GM13977 (cell line): ENCODE results near the gene ATP2C2.

ENCODE experiments used
- DNase-seq: peaks from one replicate; pipeline ENCODE4 v3.0.0; 2012; ENCODE audit warnings: low spot score
- CTCF ChIP-seq: IDR thresholded peaks from 2 replicates; pipeline ENCODE4 v1.5.1; 2012; ENCODE audit warnings: mild to moderate bottlenecking, control low read depth; ENCODE audit not compliant: insufficient read depth; ENCODE audit errors: extremely low read depth, missing control alignments
- in situ Hi-C: fragments of 300-500 bp; cut with MboI; formaldehyde crosslinking; loops from one replicate; pipeline ENCODE4 v1.12.0; 2022; ENCODE audit warnings: low sequenced_read_pairs, low pct_unique_long_range_greater_than_20kb, mixed read lengths, inconsistent platforms; ENCODE audit not compliant: unreplicated experiment

Gene ATP2C2

GRCh38 chr16:84476401-84476800, 108.1 kb downstream of the ATP2C2 start:
- in situ Hi-C loops, result loop anchor here (25.0 kb wide), 1 partner anchor 189 kb away; the partner anchor contains the start of gene WFDC1
- no peak for DNase-seq
- TF ChIP-seq CTCF, result no peak

DNA sequence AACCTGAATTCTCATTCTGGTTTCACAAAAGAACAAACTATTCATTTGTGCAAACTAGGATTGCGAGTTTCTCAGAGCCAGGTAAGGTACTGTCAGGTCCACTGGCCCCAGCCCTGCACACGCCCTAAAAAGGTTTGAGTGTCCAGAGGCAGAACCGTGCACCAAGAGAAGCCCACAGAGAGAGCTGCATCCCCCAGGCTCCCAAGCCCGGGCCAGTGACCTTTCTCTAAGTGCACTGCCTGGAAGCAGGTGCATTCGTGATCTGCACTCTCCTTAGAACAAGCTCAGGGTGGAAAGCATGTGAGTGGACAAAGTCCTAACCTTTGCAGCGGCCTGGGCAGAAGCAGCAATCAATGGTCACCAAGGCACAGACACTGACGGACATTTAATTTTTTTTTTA, 109.3 kb downstream of the ATP2C2 start:
- in situ Hi-C loops, result loop anchor here (25.0 kb wide), 1 partner anchor 190 kb away; the partner anchor contains the start of gene WFDC1
- TF ChIP-seq CTCF, result no peak
- DNase-seq, result no peak

DNA sequence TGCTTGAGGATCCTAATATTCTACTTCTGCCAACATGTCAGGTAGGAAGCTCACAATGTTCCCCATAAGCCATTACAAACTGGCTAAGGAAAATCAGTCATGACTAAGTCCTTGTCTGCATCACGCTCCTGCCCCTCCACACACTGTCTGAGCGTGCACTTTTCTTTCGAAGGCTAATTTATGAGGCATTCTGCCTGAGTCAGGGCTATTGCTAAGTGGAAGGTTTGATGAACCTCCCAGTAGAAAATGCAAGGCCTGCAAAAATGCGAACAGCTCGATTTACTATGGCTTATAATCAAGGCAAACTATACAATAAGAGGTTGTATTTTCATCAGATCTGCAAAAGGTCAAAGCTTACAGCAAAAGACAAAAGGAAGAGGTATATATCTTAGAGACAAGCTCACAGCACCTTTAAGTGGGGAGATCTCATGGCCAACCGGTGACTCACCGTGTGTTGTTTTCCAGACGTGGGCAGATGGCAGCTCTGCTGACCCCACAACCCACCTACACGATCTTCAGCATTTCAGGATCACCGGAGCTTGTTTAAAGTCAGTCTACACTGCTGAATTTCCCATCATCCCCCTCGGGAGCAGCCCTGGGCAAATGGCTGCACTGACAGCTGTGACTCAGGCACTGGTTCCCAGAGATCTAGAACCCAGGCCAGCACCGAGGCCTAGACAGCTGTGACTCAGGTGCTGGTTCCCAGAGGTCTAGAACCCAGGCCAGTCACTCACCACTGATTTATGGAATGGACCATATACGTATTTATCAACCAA, 110.0 kb downstream of the ATP2C2 start:
- no peak for DNase-seq
- no peak for TF ChIP-seq CTCF
- in situ Hi-C loops, result loop anchor here (25.0 kb wide), 1 partner anchor 191 kb away; the partner anchor contains the start of gene WFDC1

- TF ChIP-seq CTCF, result no peak
- DNase-seq, result no peak
- in situ Hi-C loops, result loop anchor here (25.0 kb wide), 1 partner anchor 193 kb away; the partner anchor contains the start of gene WFDC1
Measured at GRCh38 chr16:84479716-84480450, 111.5 kb downstream of the ATP2C2 start.

GRCh38 chr16:84481051-84481735, 112.9 kb downstream of the ATP2C2 start:
- TF ChIP-seq CTCF, result no peak
- in situ Hi-C loops, result loop anchor here (25.0 kb wide), 1 partner anchor 194 kb away; the partner anchor contains the start of gene WFDC1
- DNase-seq, result no peak

DNA sequence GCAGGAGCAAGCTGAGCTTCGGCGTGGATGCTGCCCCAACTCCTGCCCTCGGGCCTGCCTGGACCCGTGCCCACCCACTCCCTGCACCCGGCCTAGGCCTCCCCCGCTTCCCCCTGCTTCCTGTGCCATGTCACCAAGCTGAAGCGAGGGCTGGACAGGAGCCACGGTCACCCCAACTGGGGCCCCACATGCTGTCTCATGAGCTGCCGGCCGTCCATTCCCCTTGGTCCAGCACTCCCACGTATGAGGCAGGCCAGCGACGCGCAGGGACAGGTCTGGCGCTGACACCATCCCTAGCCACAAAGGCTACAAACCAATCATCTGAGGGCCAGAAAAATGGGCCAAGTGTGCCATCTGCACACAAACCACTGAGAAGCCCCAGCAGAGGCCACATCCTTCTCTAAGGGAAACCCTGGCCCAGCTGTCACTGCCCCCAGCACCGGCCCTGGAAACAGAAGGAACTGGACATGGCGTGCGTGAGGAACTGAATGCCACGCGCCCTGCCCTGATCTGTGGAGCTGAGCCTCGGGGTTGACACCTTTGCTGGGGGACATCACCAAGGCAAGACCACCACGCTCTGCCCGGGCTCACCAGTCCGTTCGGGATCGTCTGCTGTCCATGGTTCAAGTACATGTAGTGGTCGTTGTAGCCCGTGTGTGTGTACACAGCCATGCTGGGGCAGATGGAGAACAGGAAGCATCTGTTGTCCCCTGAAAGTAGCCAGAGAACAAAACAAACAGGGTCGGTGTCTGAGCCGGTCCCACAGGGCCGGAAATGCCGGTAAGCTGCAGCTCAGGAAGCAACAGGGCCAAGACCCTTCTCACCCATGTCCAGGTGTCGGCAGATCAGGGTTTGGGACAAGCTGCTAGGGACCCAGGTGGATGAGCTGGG, 113.9 kb downstream of the ATP2C2 start:
- in situ Hi-C loops, result loop anchor here (25.0 kb wide), 1 partner anchor 195 kb away; the partner anchor contains the start of gene WFDC1
- DNase-seq, result no peak
- TF ChIP-seq CTCF, result no peak
